Fibroblast of gingiva (primary cell): ENCODE results near the gene NRF1.
"Not testable (repeated sequence)": the region's sequence is repeated elsewhere in the genome, so short reads cannot be mapped to it uniquely, and the experiment has no call there.

Experiments used
- DNase-seq: peaks from one replicate; pipeline ENCODE4 v3.0.0-alpha.2; 2011; ENCODE audit warnings: low read depth

NRF1 gene

GRCh38 chr7:129649128-129649690 is 37.7 kb downstream of the NRF1 start:
- no peak for DNase-seq

GRCh38 chr7:129650056-129650758 is 38.7 kb downstream of the NRF1 start:
- DNase-seq, result no peak

GRCh38 chr7:129652914-129653313 is 41.4 kb downstream of the NRF1 start:
- DNase-seq, result no peak

- DNase-seq, result no peak
Observed at GRCh38 chr7:129655811-129656210, 44.3 kb downstream of the NRF1 start.

- DNase-seq, result no peak
Observed at GRCh38 chr7:129657363-129657762, 45.8 kb downstream of the NRF1 start.

GRCh38 chr7:129659907-129660306 is 48.4 kb downstream of the NRF1 start:
- not testable (repeated sequence) for DNase-seq

- no peak for DNase-seq
Observed at GRCh38 chr7:129661645-129662182, 50.2 kb downstream of the NRF1 start.

- DNase-seq, result not testable (repeated sequence)
Observed at GRCh38 chr7:129663240-129663639, 51.7 kb downstream of the NRF1 start.

- peak; percentile 68 for DNase-seq
Observed at GRCh38 chr7:129664029-129665012, 52.8 kb downstream of the NRF1 start.

GRCh38 chr7:129665013-129665401 is 53.5 kb downstream of the NRF1 start:
- DNase-seq, result peak; percentile 85

GRCh38 chr7:129667116-129667515 is 55.6 kb downstream of the NRF1 start:
- no peak for DNase-seq

- DNase-seq, result no peak
Observed at GRCh38 chr7:129667551-129667950, 56.0 kb downstream of the NRF1 start.

- DNase-seq, result no peak
Observed at GRCh38 chr7:129669901-129670300, 58.4 kb downstream of the NRF1 start.

GRCh38 chr7:129670656-129671055 is 59.1 kb downstream of the NRF1 start:
- DNase-seq, result no peak

- DNase-seq, result no peak
Observed at GRCh38 chr7:129671266-129671665, 59.7 kb downstream of the NRF1 start.

- DNase-seq, result not testable (repeated sequence)
Observed at GRCh38 chr7:129674475-129674874, 63.0 kb downstream of the NRF1 start.

- no peak for DNase-seq
Observed at GRCh38 chr7:129675521-129675920, 64.0 kb downstream of the NRF1 start.

- DNase-seq, result no peak
Observed at GRCh38 chr7:129676017-129676897, 64.7 kb downstream of the NRF1 start.

- no peak for DNase-seq
Observed at GRCh38 chr7:129677796-129678195, 66.3 kb downstream of the NRF1 start.

- DNase-seq, result no peak
Observed at GRCh38 chr7:129678606-129679005, 67.1 kb downstream of the NRF1 start.

- DNase-seq, result no peak
Observed at GRCh38 chr7:129680400-129680799, 68.9 kb downstream of the NRF1 start.
